HG02973 (cell line): ENCODE measurements around the gene SCLT1.

ENCODE experiments used
- ATAC-seq: cut with Tn5 transposase; IDR thresholded peaks from one replicate; pipeline ENCODE4 v1.9.1; 2021; ENCODE audit warnings: moderate library complexity; ENCODE audit not compliant: unreplicated experiment

The SCLT1 gene

GRCh38 chr4:128877934-128878333 lies 215.4 kb downstream of the SCLT1 start:
- ATAC-seq: no peak

GRCh38 chr4:128876200-128876599 lies 217.1 kb downstream of the SCLT1 start:
- no peak for ATAC-seq

GRCh38 chr4:128871948-128872347 lies 221.4 kb downstream of the SCLT1 start:
- no peak for ATAC-seq

- no peak for ATAC-seq
These were observed 223.4 kb downstream of the SCLT1 start for GRCh38 chr4:128869776-128870509.

- ATAC-seq: no peak
These were observed 224.6 kb downstream of the SCLT1 start for GRCh38 chr4:128868758-128869157.

- ATAC-seq: no peak
These were observed 226.6 kb downstream of the SCLT1 start for GRCh38 chr4:128866691-128867090.

GRCh38 chr4:128866269-128866668 lies 227.1 kb downstream of the SCLT1 start:
- ATAC-seq: no peak

- ATAC-seq: no peak
These were observed 228.2 kb downstream of the SCLT1 start for GRCh38 chr4:128865132-128865531.

- ATAC-seq: peak; percentile 37
These were observed 229.8 kb downstream of the SCLT1 start for GRCh38 chr4:128863312-128864075.

GRCh38 chr4:128862608-128863311 lies 230.6 kb downstream of the SCLT1 start:
- peak; percentile 70 for ATAC-seq

- ATAC-seq: peak; percentile 11
These were observed 231.4 kb downstream of the SCLT1 start for GRCh38 chr4:128861856-128862518.

GRCh38 chr4:128859887-128860677 lies 233.3 kb downstream of the SCLT1 start:
- no peak for ATAC-seq

GRCh38 chr4:128858879-128859671 lies 234.3 kb downstream of the SCLT1 start:
- no peak for ATAC-seq

- ATAC-seq: no peak
These were observed 237.1 kb downstream of the SCLT1 start for GRCh38 chr4:128856246-128856645.

- no peak for ATAC-seq
These were observed 237.7 kb downstream of the SCLT1 start for GRCh38 chr4:128855621-128856020.

GRCh38 chr4:128854433-128854832 lies 238.9 kb downstream of the SCLT1 start:
- ATAC-seq: no peak

GRCh38 chr4:128853741-128854140 lies 239.6 kb downstream of the SCLT1 start:
- ATAC-seq: no peak

- ATAC-seq: no peak
These were observed 243.1 kb downstream of the SCLT1 start for GRCh38 chr4:128850252-128850651.

- no peak for ATAC-seq
These were observed 244.9 kb downstream of the SCLT1 start for GRCh38 chr4:128848461-128848860.
